Inflammatory macrophage (primary cell): ENCODE results near the gene DHX38.

Source experiments
- DNase-seq, 2 donors: peaks; one replicate each; pipeline ENCODE4 v3.0.0-alpha.2; 2020 to 2022

The DHX38 gene

DNA sequence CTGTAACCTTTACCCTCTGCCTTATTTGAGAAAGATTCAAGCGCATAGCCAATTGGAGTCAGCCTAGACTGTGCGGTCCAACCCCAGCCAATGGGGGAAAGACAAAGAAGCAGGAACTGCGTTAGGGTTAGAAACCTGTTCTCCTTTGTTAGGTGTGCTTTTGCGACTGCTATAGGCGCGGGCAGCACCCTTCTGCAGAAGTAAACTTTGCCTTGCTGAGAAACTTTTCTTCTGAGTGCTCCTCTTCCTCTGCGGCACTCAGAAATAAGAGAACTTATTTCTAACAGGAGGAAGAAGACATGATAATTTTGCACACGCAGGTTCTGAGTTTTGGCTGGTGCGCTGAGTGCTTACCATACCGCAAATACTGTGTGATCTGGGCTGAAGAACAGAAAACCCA lies 9.2 kb upstream of the DHX38 start:
- no peak for DNase-seq

- no peak for DNase-seq
Measured at GRCh38 chr16:72085002-72085401, 8.6 kb upstream of the DHX38 start.

GRCh38 chr16:72091217-72091616 lies 2.4 kb upstream of the DHX38 start:
- DNase-seq, result no peak

DNA sequence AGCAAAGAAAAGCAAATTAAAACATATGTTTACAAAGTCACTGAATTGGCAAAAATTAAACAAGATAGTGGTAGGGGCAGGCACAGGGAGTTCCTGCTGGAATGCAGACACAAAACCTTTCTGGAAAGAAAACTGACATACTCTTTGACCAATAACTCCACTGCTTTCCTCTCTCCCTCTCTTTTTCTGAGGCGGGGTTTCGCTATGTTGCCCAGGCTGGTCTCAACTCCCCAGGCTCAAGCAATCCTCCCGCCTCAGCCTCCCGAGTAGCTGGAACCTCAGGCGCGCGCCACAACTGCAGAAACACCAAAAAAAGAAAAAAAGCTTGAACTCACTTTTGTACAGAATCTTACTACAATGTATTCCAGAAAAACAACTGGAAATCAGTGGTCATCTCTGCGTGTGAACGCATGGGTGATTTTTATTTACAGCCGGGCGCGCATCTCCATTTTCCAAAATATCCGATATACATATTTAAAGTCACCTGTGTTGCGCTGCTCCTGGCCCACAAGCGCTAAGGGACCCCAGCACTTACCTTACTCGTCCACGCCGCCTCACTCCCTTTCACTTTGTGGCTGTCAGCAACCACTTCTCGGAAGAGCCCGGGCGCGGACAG lies 707 bp upstream of the DHX38 start:
- peak; percentile 10 to 15 for DNase-seq

DNA sequence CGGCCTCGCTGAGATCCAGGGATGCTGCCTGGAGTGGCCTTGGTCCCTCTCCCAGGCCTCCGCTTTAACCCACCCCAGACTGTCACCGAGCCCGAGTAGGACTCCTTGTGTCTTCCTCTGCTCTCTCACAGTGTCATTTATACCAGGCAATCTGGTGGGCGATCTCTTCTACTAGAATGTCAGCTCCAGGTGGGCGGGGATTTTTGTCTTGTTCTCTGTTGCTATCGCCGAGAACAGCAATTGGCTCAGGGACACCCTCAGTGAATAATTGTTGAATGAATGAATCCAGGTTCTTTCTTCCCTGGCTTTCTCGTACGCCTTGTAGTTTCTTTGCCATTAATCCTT lies 591 bp downstream of the DHX38 start:
- peak; percentile 17 to 40 for DNase-seq

DNA sequence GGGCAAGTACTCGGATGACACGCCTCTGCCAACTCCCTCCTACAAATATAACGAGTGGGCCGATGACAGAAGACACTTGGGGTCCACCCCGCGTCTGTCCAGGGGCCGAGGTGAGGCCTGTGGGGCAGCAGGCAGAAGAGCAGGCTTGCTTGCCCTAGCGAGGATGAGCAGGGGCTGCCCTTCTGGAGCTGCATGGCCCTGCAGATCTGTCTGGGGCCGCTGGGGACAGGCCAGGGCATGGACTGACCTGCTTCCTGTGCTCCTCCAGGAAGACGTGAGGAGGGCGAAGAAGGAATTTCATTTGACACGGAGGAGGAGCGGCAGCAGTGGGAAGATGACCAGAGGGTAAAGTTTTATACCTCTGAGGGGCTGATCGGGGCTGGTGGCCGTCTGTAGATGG lies 5.3 kb downstream of the DHX38 start:
- DNase-seq, result no peak

- peak; percentile 63 to 73 for DNase-seq
Measured at GRCh38 chr16:72099377-72099818, 5.8 kb downstream of the DHX38 start.

DNA sequence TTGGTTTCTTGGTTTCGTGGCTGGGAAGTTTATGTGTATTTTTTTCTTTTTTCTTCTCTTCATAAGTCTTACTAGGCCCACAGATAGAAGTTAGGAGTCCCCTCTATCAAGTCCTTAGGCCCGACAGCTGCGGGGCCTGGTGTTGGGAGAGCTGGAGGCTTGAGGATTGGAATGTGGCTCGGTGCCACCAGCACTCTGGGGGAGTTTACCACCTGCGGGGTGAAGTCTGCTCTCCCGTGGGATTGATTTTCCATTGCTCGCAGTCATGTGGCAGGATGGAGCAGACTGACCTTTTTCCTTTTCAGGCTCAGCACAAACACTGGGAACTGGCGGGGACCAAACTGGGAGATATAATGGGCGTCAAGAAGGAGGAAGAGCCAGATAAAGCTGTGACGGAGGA lies 7.5 kb downstream of the DHX38 start:
- no peak for DNase-seq

DNA sequence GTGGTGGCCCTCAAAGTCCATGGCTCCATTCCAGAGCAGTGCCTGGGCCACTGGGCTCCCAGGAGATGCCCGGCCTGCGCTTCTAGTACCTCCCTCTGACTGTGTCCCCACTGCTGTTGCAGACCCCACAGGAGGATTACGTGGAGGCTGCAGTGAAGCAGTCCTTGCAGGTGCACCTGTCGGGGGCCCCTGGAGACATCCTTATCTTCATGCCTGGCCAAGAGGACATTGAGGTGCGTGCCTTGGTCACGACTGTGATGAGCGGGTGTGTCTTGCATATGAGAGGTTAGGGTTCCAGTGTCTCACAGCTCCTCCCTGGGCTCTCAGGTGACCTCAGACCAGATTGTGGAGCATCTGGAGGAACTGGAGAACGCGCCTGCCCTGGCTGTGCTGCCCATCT lies 11.3 kb downstream of the DHX38 start:
- no peak for DNase-seq

- no peak for DNase-seq
Measured at GRCh38 chr16:72105978-72106377, 12.3 kb downstream of the DHX38 start.

DNA sequence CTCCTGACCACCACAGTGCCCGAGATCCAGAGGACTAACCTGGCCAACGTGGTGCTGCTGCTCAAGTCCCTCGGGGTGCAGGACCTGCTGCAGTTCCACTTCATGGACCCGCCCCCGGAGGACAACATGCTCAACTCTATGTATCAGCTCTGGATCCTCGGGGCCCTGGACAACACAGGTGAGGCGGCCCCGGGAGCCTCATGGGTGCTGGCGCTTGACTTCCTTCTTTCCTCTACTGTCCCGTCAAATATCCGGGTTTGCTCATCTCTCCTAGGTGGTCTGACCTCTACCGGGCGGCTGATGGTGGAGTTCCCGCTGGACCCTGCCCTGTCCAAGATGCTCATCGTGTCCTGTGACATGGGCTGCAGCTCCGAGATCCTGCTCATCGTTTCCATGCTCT lies 13.7 kb downstream of the DHX38 start:
- DNase-seq, result no peak

DNA sequence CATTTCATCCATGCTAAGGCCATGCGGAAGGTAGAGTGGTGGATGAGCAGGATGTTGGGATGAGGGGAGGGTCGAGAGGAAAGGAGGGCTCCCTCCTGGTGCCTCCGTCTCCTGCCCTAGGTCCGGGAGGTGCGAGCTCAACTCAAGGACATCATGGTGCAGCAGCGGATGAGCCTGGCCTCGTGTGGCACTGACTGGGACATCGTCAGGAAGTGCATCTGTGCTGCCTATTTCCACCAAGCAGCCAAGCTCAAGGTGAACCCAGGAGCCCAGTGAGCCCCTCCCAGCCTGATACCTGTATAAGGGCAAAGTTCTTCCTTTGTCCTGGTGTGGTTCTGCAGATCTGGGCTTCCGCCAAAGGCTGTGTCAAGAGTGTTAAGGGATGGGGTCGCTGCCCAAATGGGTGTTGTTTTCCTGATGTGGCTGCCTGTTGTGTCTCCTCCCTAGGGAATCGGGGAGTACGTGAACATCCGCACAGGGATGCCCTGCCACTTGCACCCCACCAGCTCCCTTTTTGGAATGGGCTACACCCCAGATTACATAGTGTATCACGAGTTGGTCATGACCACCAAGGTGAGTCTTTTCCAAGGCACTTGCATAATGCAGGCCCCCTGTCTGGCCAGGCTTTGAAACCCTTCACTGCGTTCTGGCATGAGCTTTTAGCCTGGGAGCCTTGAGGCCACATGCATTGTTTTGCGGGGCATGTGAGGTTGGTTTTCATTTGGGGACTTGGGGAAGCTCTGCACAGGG lies 14.9 kb downstream of the DHX38 start:
- DNase-seq, result no peak

DNA sequence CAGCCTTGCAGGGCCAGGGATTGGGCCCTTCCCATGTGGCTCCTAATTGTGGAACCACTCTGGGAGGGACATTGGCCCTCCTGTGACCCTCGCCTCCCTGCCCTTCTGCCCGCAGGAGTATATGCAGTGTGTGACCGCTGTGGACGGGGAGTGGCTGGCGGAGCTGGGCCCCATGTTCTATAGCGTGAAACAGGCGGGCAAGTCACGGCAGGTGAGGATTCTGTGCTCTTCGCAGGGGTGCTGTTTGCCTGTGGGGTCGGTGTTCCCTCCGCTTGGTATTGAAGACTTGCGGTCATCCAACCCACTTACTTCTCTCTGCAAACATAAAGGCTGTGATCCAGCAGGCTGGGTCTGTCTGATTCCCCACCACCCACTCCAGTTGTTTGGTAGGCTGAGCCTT lies 15.7 kb downstream of the DHX38 start:
- DNase-seq, result no peak

DNA sequence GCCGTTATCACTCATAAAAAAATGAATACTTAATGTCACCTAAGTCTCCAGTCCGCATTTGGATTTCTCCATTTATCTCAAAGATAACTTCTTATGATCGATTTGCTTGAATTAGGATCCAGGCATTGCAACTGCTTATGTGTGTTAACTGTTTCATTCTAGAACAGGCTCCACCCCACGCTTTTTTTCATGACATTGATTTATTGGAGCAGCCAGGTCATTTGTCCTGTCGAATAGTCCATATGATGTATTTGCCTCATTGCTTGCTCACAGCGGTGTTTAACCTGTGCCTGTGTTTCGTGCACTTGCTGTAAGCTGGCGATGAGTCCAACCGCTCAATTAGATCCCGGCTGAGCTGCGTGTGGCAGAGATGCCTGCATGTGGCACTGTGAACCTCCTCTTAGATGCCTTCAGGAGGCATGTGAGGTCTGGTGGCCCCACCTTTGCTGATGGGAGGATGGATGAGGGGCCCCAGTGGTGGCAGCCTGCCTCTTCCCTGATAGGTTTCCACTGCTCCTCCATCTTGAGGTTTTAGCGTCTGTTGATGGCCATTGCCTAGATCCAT lies 16.4 kb downstream of the DHX38 start:
- no peak for DNase-seq

- DNase-seq, result no peak
Measured at GRCh38 chr16:72110662-72111615, 17.3 kb downstream of the DHX38 start.

DNA sequence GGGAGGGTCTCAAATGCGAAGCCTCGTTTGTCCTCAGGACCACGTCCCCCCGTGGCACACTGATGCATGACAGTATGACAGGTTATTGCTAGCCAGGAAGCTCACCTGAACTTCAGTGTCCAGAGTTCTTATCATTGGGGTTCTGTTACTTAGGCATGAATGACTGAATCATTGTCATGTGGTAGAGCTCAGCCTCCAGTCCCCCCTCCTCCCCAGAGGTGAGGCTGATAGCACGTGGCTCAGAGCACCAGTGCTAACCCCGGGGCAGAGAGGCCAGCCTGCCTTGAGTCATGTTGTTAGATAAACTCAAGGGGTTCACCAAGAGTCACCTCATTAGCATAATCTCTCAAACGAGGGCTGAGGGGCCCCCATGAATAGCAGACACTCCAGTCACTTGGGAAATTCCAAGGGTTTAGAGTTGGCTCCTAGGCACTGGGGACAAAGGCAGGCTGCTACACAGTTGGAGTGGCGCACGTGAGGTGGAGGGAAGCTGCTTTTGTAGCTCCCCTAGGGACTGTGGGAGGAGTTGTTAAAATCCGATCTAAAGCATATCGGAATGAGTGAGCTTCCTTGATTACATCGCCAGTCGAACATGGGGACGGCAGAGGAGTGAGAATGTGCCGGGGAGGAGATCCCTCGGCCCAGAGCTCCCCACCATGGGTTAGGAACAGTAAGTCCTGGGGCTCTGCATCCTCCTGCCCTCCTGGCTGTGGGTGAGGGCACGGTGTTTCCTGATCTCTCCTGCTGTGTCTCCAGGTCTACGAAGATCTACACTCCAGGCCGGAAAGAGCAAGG lies 18.2 kb downstream of the DHX38 start:
- no peak for DNase-seq

DNA sequence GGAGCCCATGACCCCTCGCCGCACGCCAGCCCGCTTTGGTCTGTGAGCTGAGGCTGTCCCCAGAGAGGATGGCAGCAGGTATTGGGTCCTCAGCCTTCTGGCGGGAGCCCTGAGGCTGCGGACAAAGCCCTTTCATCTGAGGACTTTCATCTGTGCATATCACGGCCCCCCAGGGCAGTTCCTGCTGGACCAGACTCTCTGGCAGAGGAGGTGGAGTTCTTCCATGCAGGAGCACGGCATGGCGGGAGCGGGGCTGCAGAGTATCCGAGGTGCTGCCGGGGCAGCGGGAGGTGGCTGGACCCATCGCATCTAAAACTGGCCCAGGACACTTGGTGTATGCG lies 18.8 kb downstream of the DHX38 start:
- no peak for DNase-seq

DNA sequence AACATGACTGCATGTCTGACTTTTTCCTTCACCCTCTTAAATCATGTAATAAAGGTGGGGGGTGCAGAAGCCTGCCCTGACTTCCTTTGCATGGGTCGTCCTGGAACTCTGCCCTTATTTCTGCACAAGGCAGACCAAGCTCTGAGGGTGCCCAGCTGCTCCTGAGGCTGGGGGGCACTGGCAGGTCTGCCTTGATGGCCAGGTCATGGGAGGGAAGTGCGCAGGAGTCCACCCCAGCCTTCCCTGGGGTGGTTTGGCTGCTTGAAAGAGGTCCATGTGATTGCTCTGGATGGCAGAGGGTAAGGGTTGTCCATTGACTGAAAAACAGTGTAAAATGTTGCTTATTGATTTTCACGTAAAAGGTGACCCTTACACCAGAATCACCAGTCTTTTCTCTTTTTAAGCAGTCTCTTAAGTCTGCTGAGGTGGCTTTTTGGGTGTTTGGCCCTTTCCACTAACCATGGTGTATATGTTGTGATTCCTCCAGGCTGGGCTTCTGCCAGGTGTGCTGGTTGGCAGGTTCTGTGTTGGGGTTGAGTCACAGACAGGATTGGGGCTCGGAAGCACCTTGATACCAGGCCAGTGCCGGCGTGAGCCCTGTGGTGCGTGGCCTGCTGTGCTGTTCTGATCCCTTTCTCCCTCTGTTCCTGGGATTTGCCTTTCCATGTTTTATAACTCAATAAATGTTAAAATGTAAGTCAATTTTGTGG lies 19.4 kb downstream of the DHX38 start:
- DNase-seq, result no peak

GRCh38 chr16:72113616-72113945 lies 19.9 kb downstream of the DHX38 start:
- no peak for DNase-seq

DNA sequence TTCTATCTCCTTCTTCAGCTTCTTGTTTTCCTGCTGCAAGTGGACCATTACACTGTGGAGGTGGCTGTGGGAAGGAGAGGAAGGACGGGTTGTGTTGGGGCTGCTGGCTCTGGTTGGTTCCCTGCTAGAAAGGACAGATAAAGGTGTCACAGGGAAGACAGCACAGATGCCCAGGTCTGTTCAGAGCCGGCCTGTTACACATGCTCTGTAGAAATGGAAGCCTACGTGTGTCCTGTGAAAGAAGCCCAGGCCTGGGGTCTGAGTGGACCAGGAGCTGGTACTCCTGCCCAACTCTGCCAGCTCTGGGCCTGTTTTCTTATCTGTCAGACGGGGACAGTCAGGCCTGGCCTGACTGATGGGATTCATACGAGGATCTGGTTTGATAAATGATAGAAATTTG lies 26.4 kb downstream of the DHX38 start:
- no peak for DNase-seq

- DNase-seq, result no peak
Measured at GRCh38 chr16:72122308-72122707, 28.7 kb downstream of the DHX38 start.

GRCh38 chr16:72122916-72123315 lies 29.3 kb downstream of the DHX38 start:
- DNase-seq, result no peak
